Duodenal mucosa (tissue), 2 donors: ENCODE results near the gene ATP5MC2.
"Not testable (repeated sequence)": the region's sequence is repeated elsewhere in the genome, so short reads cannot be mapped to it uniquely, and the experiment has no call there.

Source experiments
- H3K27ac ChIP-seq: one replicate; pipeline ENCODE4 v1.7.0; 2013; ENCODE audit warnings: low read depth, low read length
- H3K27me3 ChIP-seq, 2 donors: one replicate each; pipeline ENCODE4 v1.7.0; 2013; ENCODE audit warnings: low read length in 2 of 2, control low read depth in 1 of 2; ENCODE audit not compliant: insufficient read depth in 2 of 2, control insufficient read depth in 1 of 2
- H3K36me3 ChIP-seq, 2 donors: one replicate each; pipeline ENCODE4 v1.7.0; 2013; ENCODE audit warnings: low read length in 2 of 2, control low read depth in 1 of 2; ENCODE audit not compliant: insufficient read depth in 2 of 2, control insufficient read depth in 1 of 2
- H3K4me1 ChIP-seq, 2 donors: one replicate each; pipeline ENCODE4 v1.7.0; 2013; ENCODE audit warnings: low read length in 2 of 2, control low read depth in 1 of 2; ENCODE audit not compliant: insufficient read depth in 2 of 2, control insufficient read depth in 1 of 2
- H3K4me3 ChIP-seq, 2 donors: one replicate each; pipeline ENCODE4 v1.7.0; 2013; ENCODE audit warnings: low read length in 2 of 2, low read depth in 1 of 2
- H3K9ac ChIP-seq, 2 donors: one replicate each; pipeline ENCODE4 v1.7.0; 2013; ENCODE audit warnings: low read length in 2 of 2, low read depth in 1 of 2
- H3K9me3 ChIP-seq, 2 donors: one replicate each; pipeline ENCODE4 v1.7.0; 2013; ENCODE audit warnings: low read length in 2 of 2, control low read depth in 1 of 2; ENCODE audit not compliant: control insufficient read depth in 1 of 2

The ATP5MC2 gene

DNA sequence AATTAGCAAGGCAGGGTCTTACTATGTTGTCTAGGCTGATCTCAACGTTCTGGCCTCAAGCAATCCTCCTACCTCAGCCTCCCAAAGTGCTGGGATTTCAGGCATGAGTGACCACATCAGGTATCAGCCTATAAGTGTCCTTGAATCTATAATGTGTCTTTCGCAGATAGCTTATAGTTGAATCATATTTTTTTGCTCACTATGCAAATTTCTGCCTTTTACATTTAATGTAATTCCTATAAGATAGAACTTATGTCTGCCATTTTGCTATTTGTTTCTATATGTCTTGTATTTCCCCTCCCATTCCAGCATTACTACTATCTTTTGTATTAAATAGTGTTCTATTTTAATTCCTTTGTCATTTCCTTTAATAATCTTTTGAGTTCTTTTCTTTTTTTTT, 39.2 kb downstream of the ATP5MC2 start:
- Histone ChIP-seq H3K27ac (no peak overlapping the region), H3K4me3 (no peak overlapping the region), H3K9me3 (no peaks in the 10 kb centered on the region), H3K36me3 (no peaks in the 10 kb centered on the region), H3K9ac (no peak overlapping the region), H3K4me1 (no peaks in the 10 kb centered on the region), H3K27me3 (no peaks in the 10 kb centered on the region)

DNA sequence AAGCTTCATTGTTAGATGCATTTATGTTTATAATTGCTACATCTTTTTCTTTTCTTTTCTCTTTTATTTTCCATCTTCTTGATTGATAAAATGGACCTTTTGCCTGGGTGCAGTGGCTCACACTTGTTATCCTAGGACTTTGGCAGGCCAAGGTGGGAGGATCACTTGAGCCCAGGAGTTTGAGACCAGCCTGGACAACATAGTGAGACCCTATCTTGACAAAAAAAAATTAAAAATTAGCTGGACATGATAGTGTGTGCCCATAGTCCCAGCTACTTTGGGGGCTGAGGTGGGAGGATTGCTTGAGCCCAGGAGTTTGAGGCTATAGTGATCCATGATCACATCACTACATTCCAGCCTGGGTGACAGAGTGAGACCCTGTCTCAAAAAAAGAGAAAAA, 40.2 kb downstream of the ATP5MC2 start:
- H3K4me3 ChIP-seq, H3K4me1 ChIP-seq, H3K9me3 ChIP-seq: not testable (repeated sequence)

DNA sequence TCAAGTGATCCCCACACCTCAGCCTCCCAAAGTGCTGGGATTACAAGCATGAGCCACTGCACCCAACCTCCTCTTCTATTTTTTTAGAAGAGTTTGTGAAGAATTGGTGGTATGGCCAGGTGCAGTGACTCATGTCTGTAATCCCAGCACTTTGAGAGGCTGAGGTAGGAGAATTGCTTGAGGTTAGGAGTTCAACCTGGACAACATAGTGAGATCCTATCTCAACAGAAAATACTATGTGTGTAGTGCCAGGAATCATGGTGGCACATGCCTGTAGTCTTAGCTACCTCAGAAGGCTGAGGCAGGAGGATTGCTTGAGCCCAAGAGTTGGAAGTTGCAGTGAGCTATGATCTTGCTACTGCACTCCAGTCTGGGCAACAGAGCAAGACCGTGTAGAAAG, 44.2 kb downstream of the ATP5MC2 start:
- Histone ChIP-seq H3K27me3 (no peaks in the 10 kb centered on the region), H3K4me3 (no peak overlapping the region)

More for the DNA sequence above, 40.2 kb downstream of the ATP5MC2 start:
- H3K9ac ChIP-seq, H3K27ac ChIP-seq, H3K27me3 ChIP-seq, H3K36me3 ChIP-seq: not testable (repeated sequence)

DNA sequence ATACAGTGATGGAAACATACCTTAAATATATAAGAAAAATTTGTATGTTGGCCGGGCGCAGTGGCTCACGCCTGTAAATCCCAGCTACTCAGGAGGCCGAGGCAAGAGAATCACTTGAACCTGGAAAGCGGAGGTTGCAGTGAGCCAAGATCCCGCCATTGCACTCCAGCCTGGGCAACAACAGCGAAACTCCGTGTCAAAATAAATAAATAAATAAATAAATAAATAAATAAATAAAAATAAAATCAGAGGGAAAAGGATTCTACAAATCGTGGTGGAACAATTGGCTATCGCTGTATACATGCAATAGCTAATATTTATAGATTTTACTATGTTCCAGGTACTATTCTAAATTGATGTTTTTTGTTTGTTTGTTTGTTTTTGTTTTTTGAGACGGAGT, 48.0 kb downstream of the ATP5MC2 start:
- no peak overlapping the region for H3K4me3 ChIP-seq
- no peaks in the 10 kb centered on the region for H3K36me3 ChIP-seq
- H3K27ac ChIP-seq = no peak overlapping the region
- H3K9me3 ChIP-seq = no peaks in the 10 kb centered on the region
- H3K9ac ChIP-seq = no peak overlapping the region
- H3K27me3 ChIP-seq = no peaks in the 10 kb centered on the region
- peaks cover 22 to 33% of the 10 kb centered on the region in 2 donors for H3K4me1 ChIP-seq

More for the DNA sequence above, 44.2 kb downstream of the ATP5MC2 start:
- H3K4me1 ChIP-seq = peaks cover 6 to 7% of the 10 kb centered on the region in 2 donors
- no peaks in the 10 kb centered on the region for H3K36me3 ChIP-seq
- H3K9me3 ChIP-seq = no peaks in the 10 kb centered on the region
- H3K9ac ChIP-seq = no peak overlapping the region
- H3K27ac ChIP-seq = no peak overlapping the region

DNA sequence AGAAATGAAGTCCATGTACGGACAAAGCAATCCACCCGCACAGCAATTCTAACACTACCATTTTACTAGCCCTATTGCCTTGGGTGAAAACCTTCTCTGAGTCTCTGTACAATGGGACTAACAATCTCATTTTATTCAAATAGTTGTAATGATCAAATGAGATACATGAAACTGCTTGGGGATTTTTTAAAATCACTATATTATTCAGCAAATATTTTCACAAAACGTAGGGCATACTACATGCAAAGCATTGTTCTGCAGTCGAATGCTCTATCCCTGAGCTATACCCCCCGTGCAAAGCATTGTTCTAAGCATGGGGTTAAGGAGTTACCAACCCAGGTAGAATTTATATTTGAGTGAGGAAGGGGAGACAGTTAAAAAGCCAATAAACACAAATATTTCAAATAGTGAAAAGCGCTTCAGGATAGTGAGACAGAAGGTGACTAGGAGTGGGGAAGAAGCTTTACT, 49.1 kb downstream of the ATP5MC2 start:
- Histone ChIP-seq H3K4me3 (peak overlapping the region; percentile 91 to 98), H3K9ac (peak overlapping the region in 1 of 2 donors; percentile 97), H3K36me3 (no peaks in the 10 kb centered on the region), H3K27me3 (no peaks in the 10 kb centered on the region), H3K27ac (no peak overlapping the region), H3K9me3 (no peaks in the 10 kb centered on the region), H3K4me1 (peaks cover 22 to 33% of the 10 kb centered on the region in 2 donors)

DNA sequence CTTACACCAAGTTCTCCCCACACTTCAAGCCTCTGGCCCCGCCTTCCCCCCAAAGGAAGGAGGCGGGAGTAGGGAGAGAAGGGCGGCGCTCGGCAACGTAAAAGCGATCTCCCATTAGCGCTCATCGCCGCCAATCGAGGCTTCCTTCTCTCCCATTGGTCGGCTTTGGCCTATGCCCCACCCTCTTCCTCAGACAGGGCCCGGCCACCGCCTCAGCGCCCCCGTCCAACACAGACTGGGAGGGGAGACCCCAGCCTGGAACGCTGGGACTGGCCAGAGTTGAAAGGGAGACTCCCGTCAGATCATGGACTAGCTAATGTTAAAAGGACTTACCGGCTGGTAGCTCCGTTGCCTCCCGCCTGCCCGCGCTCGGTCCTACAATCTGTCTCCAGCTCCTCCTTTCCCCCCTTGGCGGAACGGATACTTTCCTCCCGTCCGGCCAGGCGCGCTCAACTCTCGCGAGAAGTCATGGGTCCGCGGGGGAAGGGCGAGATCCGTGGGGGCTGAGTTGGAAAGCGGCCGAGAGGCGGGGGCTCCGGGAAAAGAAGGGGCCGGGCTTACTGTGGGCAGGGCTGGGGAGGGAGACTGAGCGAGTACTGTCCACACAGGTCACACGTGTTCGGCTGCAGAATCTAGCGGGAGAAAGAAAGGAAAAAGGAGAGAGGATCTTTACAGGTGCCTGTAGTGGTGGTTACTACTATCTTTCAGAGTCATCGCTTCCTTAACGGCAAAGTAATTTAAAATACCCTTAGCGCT, 49.8 kb downstream of the ATP5MC2 start, which contains the start of gene ATF7:
ATF7 (minus strand) TSS at position 437 of the 756 bp plus-strand sequence. CDS start 25,382 bp downstream, outside the sequence.
- Histone ChIP-seq H3K36me3 (no peaks in the 10 kb centered on the region), H3K9ac (peak within 1 kb of the TSS; percentile 84 to 97), H3K4me3 (peak within 1 kb of the TSS; percentile 91 to 98), H3K4me1 (peaks cover 22 to 33% of the 10 kb centered on the region in 2 donors), H3K9me3 (no peaks in the 10 kb centered on the region), H3K27ac (peak within 1 kb of the TSS; percentile 91), H3K27me3 (no peaks in the 10 kb centered on the region)

DNA sequence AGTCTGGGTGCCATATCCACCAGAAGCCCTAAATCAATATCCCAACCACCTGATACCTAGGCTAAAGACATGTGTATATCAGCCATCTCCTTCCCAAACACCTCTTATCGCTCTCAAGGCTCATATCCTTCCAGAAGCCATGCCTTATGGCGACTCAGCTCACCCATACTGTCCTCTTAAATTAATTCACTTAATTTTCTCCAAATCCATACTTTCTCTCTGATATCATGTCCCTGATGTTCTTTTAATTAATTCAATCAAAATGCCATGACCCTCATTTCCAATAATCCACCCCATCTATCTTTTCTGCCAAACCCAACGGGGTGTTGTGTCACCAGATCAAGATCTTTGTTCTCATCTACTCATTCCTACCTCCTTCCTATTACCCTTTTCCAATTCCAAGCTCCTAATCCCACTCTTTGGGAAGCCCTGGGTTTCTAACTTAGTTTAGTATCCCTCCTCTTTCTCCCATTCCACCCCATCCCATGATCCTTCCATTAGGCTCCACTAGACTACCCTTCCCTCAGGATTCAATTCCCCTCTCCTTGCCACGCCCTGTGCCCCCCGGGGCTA, 50.4 kb downstream of the ATP5MC2 start:
- H3K9me3 ChIP-seq = no peaks in the 10 kb centered on the region
- H3K4me1 ChIP-seq = peaks cover 22 to 33% of the 10 kb centered on the region in 2 donors
- H3K4me3 ChIP-seq = peak overlapping the region; percentile 91 to 98
- H3K9ac ChIP-seq = peak overlapping the region; percentile 84 to 97
- H3K27me3 ChIP-seq = no peaks in the 10 kb centered on the region
- no peaks in the 10 kb centered on the region for H3K36me3 ChIP-seq
- peak overlapping the region; percentile 36 for H3K27ac ChIP-seq

DNA sequence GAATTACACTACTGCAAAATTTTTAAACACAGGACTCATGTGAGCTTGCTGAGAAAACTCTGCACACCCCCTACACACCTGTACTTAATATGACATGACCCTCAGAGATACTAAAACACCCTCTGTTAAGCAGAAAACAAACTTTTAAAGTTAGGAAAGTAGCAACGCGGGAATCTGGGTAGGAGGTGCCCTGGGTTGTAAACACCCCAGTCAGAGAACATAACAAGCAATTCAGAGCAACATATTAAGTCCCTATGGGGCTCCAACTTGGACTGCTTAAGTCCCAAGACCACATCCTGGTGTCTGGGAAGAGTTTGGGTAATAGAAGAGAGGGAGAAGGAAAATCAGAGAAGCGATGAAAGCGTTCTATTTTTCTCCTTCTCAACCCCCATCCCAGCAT, 50.9 kb downstream of the ATP5MC2 start:
- H3K9me3 ChIP-seq = no peaks in the 10 kb centered on the region
- peak overlapping the region; percentile 91 to 98 for H3K4me3 ChIP-seq
- H3K27ac ChIP-seq = no peak overlapping the region
- peaks cover 22 to 33% of the 10 kb centered on the region in 2 donors for H3K4me1 ChIP-seq
- H3K27me3 ChIP-seq = no peaks in the 10 kb centered on the region
- H3K9ac ChIP-seq = peak overlapping the region; percentile 84 to 97
- no peaks in the 10 kb centered on the region for H3K36me3 ChIP-seq

DNA sequence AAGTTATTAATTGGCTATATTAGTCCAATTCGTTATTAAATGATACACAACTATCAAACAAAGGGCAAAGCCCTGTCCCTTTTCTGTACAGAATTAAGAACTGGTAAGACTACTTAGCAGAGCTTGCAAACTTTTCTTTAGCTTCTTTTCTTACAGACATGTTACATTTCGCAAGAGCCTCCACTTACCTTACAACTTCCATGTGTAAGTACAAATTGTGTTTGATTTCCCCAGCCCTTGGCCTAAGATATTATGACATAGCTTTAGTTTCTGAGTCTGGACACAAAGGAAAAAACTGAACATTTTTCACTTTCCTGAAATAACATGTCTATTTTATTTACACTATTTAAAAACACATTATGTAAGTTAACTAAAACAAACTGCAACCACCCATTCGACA, 51.4 kb downstream of the ATP5MC2 start:
- peaks cover 22 to 33% of the 10 kb centered on the region in 2 donors for H3K4me1 ChIP-seq
- H3K27ac ChIP-seq = no peak overlapping the region
- H3K9me3 ChIP-seq = no peaks in the 10 kb centered on the region
- no peaks in the 10 kb centered on the region for H3K27me3 ChIP-seq
- peak overlapping the region; percentile 91 to 98 for H3K4me3 ChIP-seq
- H3K9ac ChIP-seq = peak overlapping the region; percentile 84 to 97
- no peaks in the 10 kb centered on the region for H3K36me3 ChIP-seq
